Central memory CD8-positive, alpha-beta T cell (primary cell): ENCODE data around the gene NR4A1.

Experiments used
- ATAC-seq: fragments of 150-1000 bp; cut with Tn5 transposase; replicated peaks from 2 replicates; pipeline ENCODE4 v1.10.0; 2022; ENCODE audit warnings: mild to moderate bottlenecking, moderate FRiP score, moderate number of reproducible peaks; ENCODE audit not compliant: poor library complexity, severe bottlenecking; ENCODE audit errors: extremely low read depth
- DNase-seq, 2 donors: peaks; one replicate each; pipeline ENCODE4 v3.0.0; 2021; ENCODE audit warnings: low spot score in 2 of 2
- H3K27ac Mint-ChIP-seq: one replicate; pipeline ENCODE4 v1.8.0; 2022; ENCODE audit warnings: low read depth, mild to moderate bottlenecking, moderate library complexity, mixed read lengths
- H3K27me3 Mint-ChIP-seq: one replicate; pipeline ENCODE4 v1.8.0; 2022; ENCODE audit warnings: mixed read lengths
- H3K36me3 Mint-ChIP-seq: one replicate; pipeline ENCODE4 v1.8.0; 2022; ENCODE audit warnings: mild to moderate bottlenecking, moderate library complexity, mixed read lengths; ENCODE audit not compliant: insufficient read depth
- H3K4me1 Mint-ChIP-seq: one replicate; pipeline ENCODE4 v1.8.0; 2022; ENCODE audit warnings: mixed read lengths
- H3K4me3 Mint-ChIP-seq: one replicate; pipeline ENCODE4 v1.8.0; 2022; ENCODE audit warnings: mild to moderate bottlenecking, moderate library complexity, mixed read lengths
- H3K9me3 Mint-ChIP-seq: one replicate; pipeline ENCODE4 v1.8.0; 2022; ENCODE audit warnings: mixed read lengths

Gene NR4A1

GRCh38 chr12:52050758-52051541 lies at the start of gene NR4A1:
NR4A1 (plus strand) TSS chr12:52051442; CDS start chr12:52054329, 2,887 bp downstream.
- ATAC-seq = peak; percentile 90
- H3K36me3 Mint-ChIP-seq = peaks cover 11% of the 10 kb centered on the region

DNA sequence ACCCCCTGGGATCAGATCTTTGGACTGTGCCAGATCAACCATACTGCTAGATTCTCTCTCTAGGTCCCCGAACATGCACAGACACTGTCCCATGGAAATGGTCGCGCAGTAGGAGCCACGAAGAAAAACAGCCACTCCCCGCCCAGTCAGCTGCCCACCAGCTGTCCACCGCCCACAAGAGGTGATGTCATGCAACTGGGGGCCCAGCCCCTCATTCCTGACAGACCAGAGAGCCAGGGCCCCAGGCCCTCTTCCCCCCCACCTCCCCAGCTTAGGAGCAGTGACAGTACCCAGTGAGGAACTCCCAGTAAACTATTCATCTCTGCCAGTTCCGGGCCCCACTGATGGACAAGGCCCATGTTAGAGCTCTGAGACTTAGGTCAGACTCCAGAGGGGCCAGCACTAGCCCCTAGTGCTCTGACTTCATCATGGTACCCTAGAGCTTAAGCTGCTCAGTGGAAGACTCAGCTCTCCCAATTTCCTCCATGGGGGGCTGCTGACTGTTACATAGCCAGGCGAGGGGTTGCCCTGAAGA lies 48.2 kb upstream of the NR4A1 start:
- Mint-ChIP-seq H3K27ac (no peak overlapping the region), H3K27me3 (peaks cover 30% of the 10 kb centered on the region), H3K4me3 (no peak overlapping the region), H3K9me3 (no peaks in the 10 kb centered on the region), H3K36me3 (peaks cover 9% of the 10 kb centered on the region), H3K4me1 (peaks cover 9% of the 10 kb centered on the region)
- ATAC-seq (no peak), DNase-seq (no peak)

More at GRCh38 chr12:52050758-52051541, at the start of gene NR4A1:
- Mint-ChIP-seq H3K27me3 (peaks cover 11% of the 10 kb centered on the region), H3K9me3 (no peaks in the 10 kb centered on the region), H3K4me3 (peak within 1 kb of the TSS; percentile 85), H3K27ac (peak within 1 kb of the TSS; percentile 93), H3K4me1 (peaks cover 31% of the 10 kb centered on the region)
- DNase-seq = peak; percentile 97 to 98

GRCh38 chr12:52003591-52003990 lies 47.7 kb upstream of the NR4A1 start:
- H3K36me3 Mint-ChIP-seq = peaks cover 9% of the 10 kb centered on the region
- no peak for DNase-seq
- H3K4me3 Mint-ChIP-seq = no peak overlapping the region
- no peak overlapping the region for H3K27ac Mint-ChIP-seq
- ATAC-seq = no peak
- peaks cover 30% of the 10 kb centered on the region for H3K27me3 Mint-ChIP-seq
- H3K9me3 Mint-ChIP-seq = no peaks in the 10 kb centered on the region
- peaks cover 13% of the 10 kb centered on the region for H3K4me1 Mint-ChIP-seq

DNA sequence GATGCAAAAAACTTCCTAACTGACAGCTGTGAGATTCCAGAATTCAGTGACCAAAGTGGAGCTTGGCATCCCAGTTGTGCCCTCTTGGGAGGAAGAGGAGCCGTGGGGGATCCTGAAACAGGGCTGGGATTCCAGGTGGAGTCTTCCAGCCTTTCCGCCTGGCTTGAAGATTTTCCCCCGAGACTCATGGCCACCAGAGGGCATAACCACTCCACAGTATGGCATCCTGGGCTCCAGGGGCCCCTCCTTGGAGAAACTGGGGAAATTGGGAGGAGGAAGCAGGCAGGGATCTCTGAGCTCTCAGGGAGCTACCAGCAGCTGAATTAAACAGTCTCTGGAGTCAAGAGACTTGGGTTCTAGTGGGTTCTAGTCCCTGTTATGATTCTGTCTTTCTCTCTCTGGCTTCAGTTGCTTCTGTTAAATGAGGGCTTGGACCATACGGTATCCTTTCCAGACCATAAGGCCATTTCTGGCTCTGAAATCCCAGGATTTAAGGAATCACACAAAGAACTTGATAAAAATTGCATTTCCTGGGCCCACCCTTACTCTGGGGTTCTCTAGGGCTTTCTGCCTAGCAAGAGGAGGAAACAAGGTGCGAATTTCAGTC lies 47.1 kb upstream of the NR4A1 start:
- H3K27me3 Mint-ChIP-seq = peaks cover 30% of the 10 kb centered on the region
- no peak for ATAC-seq
- no peak for DNase-seq
- H3K36me3 Mint-ChIP-seq = peaks cover 12% of the 10 kb centered on the region
- H3K4me1 Mint-ChIP-seq = peaks cover 16% of the 10 kb centered on the region
- no peak overlapping the region for H3K4me3 Mint-ChIP-seq
- no peaks in the 10 kb centered on the region for H3K9me3 Mint-ChIP-seq
- no peak overlapping the region for H3K27ac Mint-ChIP-seq

- ATAC-seq (no peak), DNase-seq (no peak)
- Mint-ChIP-seq H3K27ac (peak overlapping the region; percentile 41), H3K36me3 (peaks cover 17% of the 10 kb centered on the region), H3K9me3 (no peaks in the 10 kb centered on the region), H3K4me1 (peaks cover 16% of the 10 kb centered on the region), H3K27me3 (peaks cover 30% of the 10 kb centered on the region), H3K4me3 (peak overlapping the region; percentile 74)
Measured at GRCh38 chr12:52005218-52005902, 45.9 kb upstream of the NR4A1 start.

DNA sequence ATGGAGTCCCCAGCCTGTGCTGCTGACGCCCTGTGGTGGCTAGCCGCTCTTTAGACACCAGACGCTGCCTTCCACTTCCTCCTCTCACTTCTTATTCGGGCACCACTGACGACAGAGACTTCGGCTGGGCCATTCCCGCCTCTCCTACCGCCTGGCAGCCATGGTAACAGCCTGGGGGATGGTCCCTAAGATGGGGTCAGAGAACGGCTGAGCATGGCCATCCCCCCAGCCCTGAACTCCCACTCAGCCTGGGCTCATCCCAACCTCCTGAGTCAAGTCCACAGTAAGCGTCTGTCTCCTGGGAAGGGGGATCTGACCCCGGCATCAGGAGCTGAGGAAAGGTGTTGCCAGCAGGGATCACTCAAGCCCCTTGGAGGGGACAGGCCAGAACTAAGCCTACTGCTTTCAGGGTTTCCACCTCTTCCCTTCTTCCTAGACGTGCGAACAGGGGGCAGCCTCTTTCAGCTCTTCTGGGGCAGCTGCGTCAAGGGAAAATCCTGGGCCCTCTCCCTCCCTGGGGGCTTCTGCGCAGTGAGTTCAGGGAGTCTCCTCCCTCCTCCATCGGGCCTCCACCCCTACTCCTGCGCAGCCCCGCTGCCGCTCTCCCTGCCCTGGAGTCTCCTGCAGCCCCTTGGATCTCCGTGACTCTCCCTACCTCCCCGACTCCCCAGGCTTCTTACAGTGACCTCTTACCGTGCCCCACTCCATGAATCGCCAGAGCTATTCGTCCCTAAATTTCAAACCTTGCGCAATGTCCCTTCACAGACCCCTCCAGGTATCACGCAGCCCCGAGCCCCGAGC lies 45.1 kb upstream of the NR4A1 start:
- Mint-ChIP-seq H3K36me3 (peaks cover 17% of the 10 kb centered on the region), H3K27ac (peak overlapping the region; percentile 41)
- peak; percentile 30 for ATAC-seq

DNA sequence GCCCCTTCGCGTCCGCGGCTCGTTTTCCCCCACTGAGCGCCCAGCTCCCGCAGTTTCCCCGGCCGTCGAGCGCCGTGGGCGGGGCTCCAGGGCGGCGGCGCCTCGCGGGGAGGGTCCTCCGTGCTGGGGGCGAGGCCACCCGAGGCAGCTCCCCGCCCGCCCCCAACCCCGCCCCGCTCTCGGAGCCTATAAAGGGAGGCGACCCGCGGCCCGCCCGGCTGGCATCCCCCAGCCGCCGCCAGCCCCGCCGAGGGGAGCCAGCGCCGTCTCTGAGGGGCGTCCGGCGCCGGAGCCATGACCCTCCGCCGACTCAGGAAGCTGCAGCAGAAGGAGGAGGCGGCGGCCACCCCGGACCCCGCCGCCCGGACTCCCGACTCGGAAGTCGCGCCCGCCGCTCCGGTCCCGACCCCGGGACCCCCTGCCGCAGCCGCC lies 44.5 kb upstream of the NR4A1 start, which contains the start of gene TAMALIN:
TSS of gene TAMALIN (plus strand) at position 221 of the 432 bp plus-strand sequence. CDS start at position 295, 74 bp downstream.
- H3K9me3 Mint-ChIP-seq = no peaks in the 10 kb centered on the region
- peaks cover 30% of the 10 kb centered on the region for H3K27me3 Mint-ChIP-seq
- ATAC-seq (peak; percentile 43), DNase-seq (peak; percentile 54 to 57)
- H3K4me3 Mint-ChIP-seq = peak within 1 kb of the TSS; percentile 85
- peaks cover 17% of the 10 kb centered on the region for H3K36me3 Mint-ChIP-seq
- H3K4me1 Mint-ChIP-seq = peaks cover 16% of the 10 kb centered on the region
- H3K27ac Mint-ChIP-seq = peak within 1 kb of the TSS; percentile 83

More for the DNA sequence above, 45.1 kb upstream of the NR4A1 start:
- H3K4me1 Mint-ChIP-seq = peaks cover 16% of the 10 kb centered on the region
- H3K27me3 Mint-ChIP-seq = peaks cover 30% of the 10 kb centered on the region
- peak overlapping the region; percentile 74 for H3K4me3 Mint-ChIP-seq
- no peaks in the 10 kb centered on the region for H3K9me3 Mint-ChIP-seq
- DNase-seq = peak in 1 of 2 donors; percentile 37

- peak overlapping the region; percentile 83 for H3K27ac Mint-ChIP-seq
- peak overlapping the region; percentile 85 for H3K4me3 Mint-ChIP-seq
- H3K9me3 Mint-ChIP-seq = no peaks in the 10 kb centered on the region
- H3K4me1 Mint-ChIP-seq = peaks cover 16% of the 10 kb centered on the region
- ATAC-seq (peak; percentile 59), DNase-seq (peak; percentile 31 to 47)
- peaks cover 17% of the 10 kb centered on the region for H3K36me3 Mint-ChIP-seq
- H3K27me3 Mint-ChIP-seq = peaks cover 30% of the 10 kb centered on the region
Measured at GRCh38 chr12:52007158-52007921, 43.9 kb upstream of the NR4A1 start.

DNA sequence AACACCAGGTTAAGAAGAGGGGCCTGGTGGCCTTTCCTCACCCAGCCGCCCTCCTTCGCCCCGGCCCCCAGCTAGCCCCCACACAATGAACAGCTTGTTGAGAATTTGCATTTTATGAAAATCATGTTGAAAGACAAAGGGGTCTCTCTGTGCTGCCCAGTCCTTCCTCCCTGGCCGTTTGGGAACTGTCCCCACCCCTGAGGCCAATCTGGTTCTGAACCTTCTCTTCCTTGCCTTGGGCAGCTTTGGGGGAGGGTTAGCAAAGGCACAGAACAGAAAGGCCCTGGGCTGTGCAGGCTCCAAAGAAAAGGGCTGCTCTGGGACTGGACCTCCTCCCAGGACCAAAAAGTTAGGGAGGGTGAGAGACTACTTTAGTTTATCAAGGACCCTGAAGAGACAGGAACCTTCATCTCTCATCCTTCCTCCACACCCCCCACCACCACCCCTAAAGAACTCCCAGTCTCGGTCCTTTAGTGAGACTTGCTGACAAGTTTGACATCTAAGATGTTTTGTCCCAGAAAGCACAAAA lies 43.2 kb upstream of the NR4A1 start:
- Mint-ChIP-seq H3K4me3 (peak overlapping the region; percentile 85), H3K27me3 (peaks cover 30% of the 10 kb centered on the region), H3K36me3 (peaks cover 17% of the 10 kb centered on the region), H3K27ac (peak overlapping the region; percentile 83), H3K4me1 (peaks cover 16% of the 10 kb centered on the region), H3K9me3 (no peaks in the 10 kb centered on the region)
- DNase-seq = no peak
- ATAC-seq = no peak

DNA sequence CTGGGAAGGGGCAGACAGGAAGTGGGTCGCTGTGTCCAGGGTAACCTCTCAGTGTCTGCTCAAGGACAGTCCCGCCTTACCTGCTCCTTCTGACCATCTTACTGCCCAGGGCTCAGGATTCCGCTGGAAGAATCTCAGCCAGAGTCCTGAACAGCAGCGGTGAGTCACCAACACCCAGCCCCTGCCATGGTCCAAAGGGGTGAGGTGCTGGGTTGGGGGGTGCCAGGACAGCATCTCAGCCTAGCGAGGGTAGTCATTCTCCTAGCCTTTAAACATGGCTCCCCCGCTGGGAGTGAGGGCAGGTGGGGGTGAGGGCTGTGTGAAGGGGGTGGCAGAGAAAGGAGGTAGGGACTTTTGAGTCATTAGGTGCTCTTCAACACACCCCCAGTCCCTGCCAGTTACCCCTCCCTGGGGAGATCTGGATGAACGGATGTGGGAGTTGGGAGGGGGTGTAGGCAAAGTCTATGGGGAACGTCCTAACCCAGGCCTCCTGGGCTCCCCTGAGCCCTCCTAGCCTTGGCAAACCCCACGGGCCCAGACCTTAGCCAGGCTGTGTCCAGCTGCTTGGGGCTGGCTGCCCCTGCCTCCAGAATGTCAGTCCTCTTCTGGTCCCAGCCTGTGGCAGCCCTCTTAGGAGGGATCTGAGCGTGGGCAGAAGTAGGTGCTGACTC lies 42.0 kb upstream of the NR4A1 start:
- no peak for DNase-seq
- H3K4me1 Mint-ChIP-seq = peaks cover 16% of the 10 kb centered on the region
- no peaks in the 10 kb centered on the region for H3K9me3 Mint-ChIP-seq
- H3K27me3 Mint-ChIP-seq = peaks cover 22% of the 10 kb centered on the region
- no peak for ATAC-seq
- H3K36me3 Mint-ChIP-seq = peaks cover 18% of the 10 kb centered on the region
- no peak overlapping the region for H3K27ac Mint-ChIP-seq
- peak overlapping the region; percentile 13 for H3K4me3 Mint-ChIP-seq
